Measurements from ENCODE around the gene GALNTL6. TPM values are rescaled to one million over a fixed set of nuclear protein-coding genes. Genes with fewer than 3 reads are reported as not detected.

The GALNTL6 gene
- total RNA-seq, 1 donor from 2014 or later, result 0.61 TPM

GRCh38 chr4:172202480-172203076, 389.4 kb downstream of the GALNTL6 start:
- FAIRE-seq, result peak; percentile 45
- no peak overlapping the region for H3K4me3 ChIP-seq (ENCODE audit: insufficient read depth, low read depth, low read length)
- no peak overlapping the region for H3K27ac ChIP-seq (ENCODE audit: low read depth, low read length)
- H3K27me3 ChIP-seq (ENCODE audit: insufficient read depth, low read length), result no peaks in the 10 kb centered on the region
- H2AFZ ChIP-seq (ENCODE audit: low read depth, low read length), result no peak overlapping the region
- DNase-seq (ENCODE audit: low read depth), result peak; percentile 8
- Mint-ChIP-seq H3K4me1 (ENCODE audit: low read depth, unreplicated experiment) (no peaks in the 10 kb centered on the region), H3K36me3 (ENCODE audit: low read depth, unreplicated experiment) (no peaks in the 10 kb centered on the region), H3K27me3 (ENCODE audit: low read depth, unreplicated experiment) (no peaks in the 10 kb centered on the region), H3K4me3 (ENCODE audit: unreplicated experiment) (no peak overlapping the region), H3K9me3 (ENCODE audit: unreplicated experiment) (no peaks in the 10 kb centered on the region), H3K27ac (ENCODE audit: unreplicated experiment) (no peak overlapping the region)
- no peaks in the 10 kb centered on the region for H4K20me1 ChIP-seq (ENCODE audit: insufficient read depth, low read length)
- H3K9me3 ChIP-seq (ENCODE audit: insufficient read depth, low read depth, low read length), result no peaks in the 10 kb centered on the region
- H3K79me2 ChIP-seq (ENCODE audit: insufficient read depth, low read length), result no peaks in the 10 kb centered on the region
- no peaks in the 10 kb centered on the region for H3K4me1 ChIP-seq (ENCODE audit: insufficient read depth, low read length)
- H3K36me3 ChIP-seq (ENCODE audit: insufficient read depth, low read length), result no peaks in the 10 kb centered on the region
- H3K9ac ChIP-seq (ENCODE audit: low read length), result no peak overlapping the region
- no peak overlapping the region for H3K4me2 ChIP-seq (ENCODE audit: low read length)
- TF ChIP-seq CTCF (IDR thresholded peaks at IDR 0.05; ENCODE audit: insufficient read depth, low read depth, low read length) (peak; percentile 68), EZH2 (IDR thresholded peaks at IDR 0.05; ENCODE audit: insufficient read depth, low read length) (no peak)

- TF ChIP-seq EZH2 (IDR thresholded peaks at IDR 0.05; ENCODE audit: insufficient read depth, low read length), result no peak
- no peak for TF ChIP-seq CTCF (IDR thresholded peaks at IDR 0.05; ENCODE audit: insufficient read depth, low read depth, low read length)
- H3K27me3 ChIP-seq (ENCODE audit: insufficient read depth, low read length), result no peaks in the 10 kb centered on the region
- Mint-ChIP-seq H3K27me3 (ENCODE audit: low read depth, unreplicated experiment) (no peaks in the 10 kb centered on the region), H3K4me1 (ENCODE audit: low read depth, unreplicated experiment) (no peaks in the 10 kb centered on the region), H3K9me3 (ENCODE audit: unreplicated experiment) (no peaks in the 10 kb centered on the region), H3K27ac (ENCODE audit: unreplicated experiment) (no peak overlapping the region), H3K36me3 (ENCODE audit: low read depth, unreplicated experiment) (no peaks in the 10 kb centered on the region), H3K4me3 (ENCODE audit: unreplicated experiment) (no peak overlapping the region)
- no peak overlapping the region for H3K4me3 ChIP-seq (ENCODE audit: insufficient read depth, low read depth, low read length)
- DNase-seq (ENCODE audit: low read depth) (no peak), FAIRE-seq (no peak)
- no peaks in the 10 kb centered on the region for H3K4me1 ChIP-seq (ENCODE audit: insufficient read depth, low read length)
- no peak overlapping the region for H3K4me2 ChIP-seq (ENCODE audit: low read length)
- no peaks in the 10 kb centered on the region for H4K20me1 ChIP-seq (ENCODE audit: insufficient read depth, low read length)
- no peaks in the 10 kb centered on the region for H3K36me3 ChIP-seq (ENCODE audit: insufficient read depth, low read length)
- no peak overlapping the region for H3K27ac ChIP-seq (ENCODE audit: low read depth, low read length)
- H3K9me3 ChIP-seq (ENCODE audit: insufficient read depth, low read depth, low read length), result no peaks in the 10 kb centered on the region
- no peaks in the 10 kb centered on the region for H3K79me2 ChIP-seq (ENCODE audit: insufficient read depth, low read length)
- H2AFZ ChIP-seq (ENCODE audit: low read depth, low read length), result no peak overlapping the region
- H3K9ac ChIP-seq (ENCODE audit: low read length), result no peak overlapping the region
Measured at GRCh38 chr4:172207258-172207657, 394.1 kb downstream of the GALNTL6 start.

- no peaks in the 10 kb centered on the region for H3K36me3 ChIP-seq (ENCODE audit: insufficient read depth, low read length)
- no peaks in the 10 kb centered on the region for H3K79me2 ChIP-seq (ENCODE audit: insufficient read depth, low read length)
- FAIRE-seq (no peak), DNase-seq (ENCODE audit: low read depth) (no peak)
- no peaks in the 10 kb centered on the region for H3K27me3 Mint-ChIP-seq (ENCODE audit: low read depth, unreplicated experiment)
- no peaks in the 10 kb centered on the region for H3K9me3 ChIP-seq (ENCODE audit: insufficient read depth, low read depth, low read length)
- no peak overlapping the region for H3K27ac ChIP-seq (ENCODE audit: low read depth, low read length)
- H3K9ac ChIP-seq (ENCODE audit: low read length), result no peak overlapping the region
- no peak overlapping the region for H3K4me2 ChIP-seq (ENCODE audit: low read length)
- H3K4me1 ChIP-seq (ENCODE audit: insufficient read depth, low read length), result no peaks in the 10 kb centered on the region
- H3K9me3 Mint-ChIP-seq (ENCODE audit: unreplicated experiment), result no peaks in the 10 kb centered on the region
- no peaks in the 10 kb centered on the region for H4K20me1 ChIP-seq (ENCODE audit: insufficient read depth, low read length)
- no peaks in the 10 kb centered on the region for H3K4me1 Mint-ChIP-seq (ENCODE audit: low read depth, unreplicated experiment)
- H2AFZ ChIP-seq (ENCODE audit: low read depth, low read length), result no peak overlapping the region
- H3K4me3 Mint-ChIP-seq (ENCODE audit: unreplicated experiment), result no peak overlapping the region
- no peak overlapping the region for H3K27ac Mint-ChIP-seq (ENCODE audit: unreplicated experiment)
- H3K36me3 Mint-ChIP-seq (ENCODE audit: low read depth, unreplicated experiment), result no peaks in the 10 kb centered on the region
- no peak overlapping the region for H3K4me3 ChIP-seq (ENCODE audit: insufficient read depth, low read depth, low read length)
- TF ChIP-seq EZH2 (IDR thresholded peaks at IDR 0.05; ENCODE audit: insufficient read depth, low read length) (no peak), CTCF (IDR thresholded peaks at IDR 0.05; ENCODE audit: insufficient read depth, low read depth, low read length) (no peak)
- H3K27me3 ChIP-seq (ENCODE audit: insufficient read depth, low read length), result no peaks in the 10 kb centered on the region
Measured at GRCh38 chr4:172207886-172208285, 394.7 kb downstream of the GALNTL6 start.
